ENCODE measurements around the gene ODF2L.

Gene ODF2L

GRCh38 chr1:86395751-86396497 lies at the start of gene ODF2L:
TSS of gene ODF2L (minus strand) at chr1:86396323. CDS start at chr1:86387027, 9,296 bp downstream.
- TF ChIP-seq CTCF (IDR thresholded peaks at IDR 0.05; ENCODE audit: low read depth, low read length), result no peak
- peak; percentile 44 for DNase-seq (ENCODE audit: extremely low read depth, low read depth)

GRCh38 chr1:86445919-86446318 lies 49.8 kb upstream of the ODF2L start:
- no peak for TF ChIP-seq CTCF (IDR thresholded peaks at IDR 0.05; ENCODE audit: low read depth, low read length)
- no peak for DNase-seq (ENCODE audit: extremely low read depth, low read depth)

GRCh38 chr1:86441997-86442396 lies 45.9 kb upstream of the ODF2L start:
- no peak for DNase-seq (ENCODE audit: extremely low read depth, low read depth)
- TF ChIP-seq CTCF (IDR thresholded peaks at IDR 0.05; ENCODE audit: low read depth, low read length), result no peak

GRCh38 chr1:86441581-86441980 lies 45.5 kb upstream of the ODF2L start:
- no peak for DNase-seq (ENCODE audit: extremely low read depth, low read depth)
- no peak for TF ChIP-seq CTCF (IDR thresholded peaks at IDR 0.05; ENCODE audit: low read depth, low read length)

- no peak for TF ChIP-seq CTCF (IDR thresholded peaks at IDR 0.05; ENCODE audit: low read depth, low read length)
- no peak for DNase-seq (ENCODE audit: extremely low read depth, low read depth)
Observed at GRCh38 chr1:86436041-86436440, 39.9 kb upstream of the ODF2L start.

- TF ChIP-seq CTCF (IDR thresholded peaks at IDR 0.05; ENCODE audit: low read depth, low read length), result no peak
- DNase-seq (ENCODE audit: extremely low read depth, low read depth), result no peak
Observed at GRCh38 chr1:86435327-86435726, 39.2 kb upstream of the ODF2L start.

GRCh38 chr1:86434059-86434458 lies 37.9 kb upstream of the ODF2L start:
- no peak for DNase-seq (ENCODE audit: extremely low read depth, low read depth)
- no peak for TF ChIP-seq CTCF (IDR thresholded peaks at IDR 0.05; ENCODE audit: low read depth, low read length)

Measured in AG09319 (cell line).